Effector CD8-positive, alpha-beta T cell (primary cell): ENCODE results near the gene COL27A1.

Experiments
- DNase-seq: peaks from one replicate; lab custom pipeline; 2025; lab: John Stamatoyannopoulos, UW

COL27A1 gene

DNA sequence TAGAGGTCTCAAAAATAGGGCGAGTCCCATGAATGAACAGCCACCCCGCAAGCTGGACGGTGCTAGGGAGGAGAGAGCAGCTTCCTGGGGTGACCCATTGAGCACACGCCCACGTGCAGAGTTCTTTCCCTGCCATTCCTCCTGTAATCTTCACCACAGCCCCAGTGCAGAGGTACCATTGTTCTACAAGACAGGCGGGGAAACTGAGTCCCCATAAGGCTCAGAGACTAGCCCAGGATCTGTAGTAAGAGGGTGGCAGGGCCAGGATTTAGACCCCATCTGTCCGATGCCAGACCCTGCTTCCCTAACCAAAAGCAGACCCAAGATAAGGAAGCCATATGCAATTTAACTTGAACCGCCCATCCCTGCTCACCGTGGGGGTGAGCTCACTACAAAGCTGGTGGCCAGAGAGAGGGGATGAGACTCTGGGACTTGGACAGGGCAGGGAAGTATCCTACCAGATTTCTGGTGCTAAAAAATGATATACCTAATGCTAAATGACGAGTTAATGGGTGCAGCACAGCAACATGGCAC is 130.9 kb downstream of the COL27A1 start:
- DNase-seq, result no peak

DNA sequence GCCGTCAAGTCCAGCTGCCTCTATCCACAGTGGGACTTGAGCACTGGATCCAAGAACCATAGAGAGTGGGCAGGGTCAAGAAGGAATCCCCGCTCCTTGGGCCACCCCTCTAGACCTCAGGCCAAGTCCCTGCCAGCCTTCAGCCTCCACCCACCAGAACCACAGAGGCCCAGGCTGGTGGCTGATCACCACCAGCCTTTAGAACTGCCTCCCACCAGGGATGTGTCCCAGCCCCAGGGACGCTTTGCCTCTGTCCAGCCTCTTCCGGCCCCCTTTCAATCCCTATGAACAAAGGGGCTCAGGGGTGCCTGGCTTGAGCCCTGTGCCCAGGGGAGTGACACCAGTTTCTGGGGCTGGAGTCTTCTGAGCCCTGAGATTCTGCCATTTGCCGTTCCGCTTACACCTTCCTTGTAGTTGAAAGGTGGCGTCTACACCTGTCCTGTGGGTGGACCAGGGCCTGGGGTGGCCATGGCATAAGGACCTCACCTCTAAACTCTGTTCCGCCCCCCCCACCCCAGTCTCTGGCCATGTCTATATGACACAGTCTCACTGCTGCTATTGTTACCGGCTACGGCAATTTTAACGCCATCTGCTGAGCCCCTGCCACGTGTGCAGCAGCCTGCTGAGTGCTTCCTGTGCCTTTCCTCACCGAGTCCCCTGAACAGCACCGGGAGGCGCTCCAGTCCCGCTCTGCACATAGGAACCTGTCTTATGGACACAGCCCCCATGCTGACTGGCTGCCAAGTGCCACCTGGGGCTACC is 131.8 kb downstream of the COL27A1 start:
- DNase-seq, result no peak

DNA sequence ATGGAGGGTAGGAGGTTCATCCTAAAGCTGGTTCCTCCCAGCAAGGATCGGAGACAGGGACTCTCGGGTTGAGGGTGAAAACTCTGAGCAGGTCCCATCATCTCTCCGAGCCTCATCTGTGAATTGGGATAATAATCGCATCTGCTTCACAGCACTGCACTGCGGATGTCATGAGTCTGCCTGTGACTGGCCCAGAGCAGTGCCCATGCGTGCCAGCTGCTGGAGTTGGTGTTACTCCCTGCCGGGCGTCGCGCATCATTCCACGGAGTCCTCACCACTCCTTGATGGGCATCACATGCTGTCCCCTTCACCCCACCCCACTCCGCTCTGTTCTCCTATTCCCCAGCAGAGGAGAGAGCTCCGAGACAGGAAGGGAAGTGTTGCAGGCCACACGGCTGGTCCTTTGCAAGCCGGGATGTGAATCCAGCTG is 132.4 kb downstream of the COL27A1 start:
- no peak for DNase-seq

DNA sequence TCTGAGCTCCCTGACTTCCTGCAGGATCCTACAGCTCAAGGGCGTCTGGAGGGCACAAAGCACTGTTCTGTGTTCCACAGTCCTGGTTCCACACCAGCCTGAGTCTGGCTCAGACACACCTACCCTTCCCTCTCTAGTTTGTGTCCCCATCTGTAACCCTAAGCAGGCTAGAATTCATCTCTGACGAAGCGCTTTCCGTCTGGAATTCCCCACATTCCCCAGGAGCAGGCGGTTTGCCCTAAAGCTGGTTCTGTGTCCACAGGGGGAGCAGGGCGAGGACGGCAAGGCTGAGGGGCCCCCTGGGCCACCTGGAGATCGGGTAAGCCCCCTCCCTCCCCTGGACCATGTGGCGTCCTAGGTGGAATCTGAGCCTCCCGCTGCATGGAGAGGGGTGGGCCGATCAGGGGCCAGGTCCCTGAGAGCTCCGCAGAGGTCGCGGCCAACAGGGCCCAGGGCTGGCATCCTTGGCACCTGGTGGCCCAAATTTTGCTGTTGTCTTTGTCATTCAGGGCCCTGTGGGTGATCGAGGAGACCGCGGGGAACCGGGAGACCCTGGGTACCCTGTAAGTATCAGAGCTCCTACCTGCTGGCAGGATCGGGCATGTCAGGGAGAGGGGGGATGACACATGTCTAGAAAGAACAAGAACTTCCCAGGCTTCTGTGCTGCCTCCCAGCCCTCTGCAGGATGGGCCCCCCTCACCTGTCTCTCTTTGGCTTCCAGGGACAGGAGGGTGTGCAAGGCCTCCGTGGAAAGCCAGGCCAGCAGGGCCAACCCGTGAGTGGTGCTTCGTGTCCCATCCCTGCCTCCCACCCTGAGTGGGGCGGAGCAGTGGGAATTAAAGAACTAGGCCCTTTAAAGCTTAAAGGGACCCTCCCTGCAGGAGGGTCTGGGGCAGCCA is 133.1 kb downstream of the COL27A1 start:
- DNase-seq, result no peak

DNA sequence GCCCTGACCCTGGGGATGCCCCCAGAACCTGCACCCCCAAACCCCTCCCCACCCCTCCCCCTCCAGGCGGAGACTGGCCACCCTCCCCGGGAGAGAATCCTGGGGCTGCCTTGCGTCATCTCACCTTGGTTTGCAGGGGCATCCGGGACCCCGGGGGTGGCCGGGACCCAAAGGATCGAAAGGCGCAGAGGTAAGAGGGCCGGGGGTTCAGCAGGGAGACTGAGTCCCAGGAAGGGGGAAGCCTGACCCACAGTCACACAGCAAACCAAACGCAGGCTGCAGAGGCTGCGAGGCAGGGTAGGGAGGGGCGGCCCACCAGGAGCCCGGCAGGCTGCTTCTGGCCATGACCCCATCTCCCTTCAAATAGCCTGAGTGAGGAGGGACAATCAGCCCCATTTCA is 133.8 kb downstream of the COL27A1 start:
- no peak for DNase-seq

DNA sequence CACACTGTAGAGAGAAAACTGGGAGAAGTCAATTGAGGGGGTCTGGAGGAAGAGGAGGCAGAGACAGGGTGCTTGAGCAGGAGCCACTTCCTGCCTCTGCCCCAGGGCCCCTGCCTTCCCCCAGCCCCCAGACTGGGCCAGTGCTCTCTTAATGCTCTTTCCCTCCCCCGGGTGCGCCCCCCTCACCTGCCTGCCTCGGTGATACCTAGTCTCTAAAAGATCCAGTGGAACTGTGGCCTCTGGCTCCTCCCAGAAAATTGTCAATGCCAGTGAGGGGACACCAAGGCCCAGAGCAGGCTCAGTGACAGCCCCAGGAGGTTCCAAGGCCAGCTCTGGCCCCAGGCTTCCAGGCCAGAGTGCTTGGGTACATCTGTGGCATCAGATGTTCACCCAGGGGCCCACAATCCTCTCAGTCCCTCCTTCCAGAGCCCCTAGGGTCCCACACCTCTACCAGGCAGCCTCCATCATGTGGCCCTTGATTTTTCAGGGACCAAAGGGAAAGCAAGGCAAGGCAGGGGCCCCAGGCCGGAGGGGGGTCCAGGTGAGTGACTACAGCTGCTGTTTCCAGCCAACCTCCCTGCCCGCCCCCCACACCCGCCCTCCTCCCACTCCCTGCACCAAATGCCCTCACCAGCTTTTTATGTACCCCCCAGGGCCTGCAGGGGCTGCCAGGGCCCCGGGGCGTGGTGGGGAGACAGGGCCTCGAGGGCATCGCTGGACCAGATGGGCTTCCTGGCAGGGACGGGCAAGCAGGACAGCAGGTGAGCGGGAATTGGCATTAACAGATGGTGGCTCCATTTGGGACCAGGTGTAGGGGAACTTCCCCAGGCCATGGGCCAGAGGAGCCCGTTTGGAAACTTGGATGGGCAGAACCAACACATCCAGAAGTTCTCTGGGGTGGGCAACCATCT is 134.5 kb downstream of the COL27A1 start:
- no peak for DNase-seq

DNA sequence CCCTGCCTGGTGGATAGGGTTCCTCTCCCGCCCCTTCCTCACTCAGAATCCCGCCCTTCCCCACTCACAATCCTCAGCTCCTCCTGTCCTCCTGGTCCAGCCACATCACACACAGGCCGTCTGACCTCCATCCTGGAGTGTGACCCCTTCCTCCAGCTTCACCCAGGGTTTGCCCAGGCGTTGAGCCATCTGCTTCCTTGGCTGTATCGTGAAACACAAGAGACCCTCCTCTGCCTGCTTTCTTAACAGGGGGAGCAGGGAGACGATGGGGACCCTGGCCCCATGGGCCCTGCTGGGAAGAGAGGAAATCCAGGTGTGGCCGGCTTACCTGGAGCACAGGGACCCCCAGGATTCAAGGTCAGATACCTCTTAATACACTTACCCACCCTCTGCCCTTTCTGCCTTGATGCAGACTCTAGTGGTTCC is 135.2 kb downstream of the COL27A1 start:
- DNase-seq, result no peak

DNA sequence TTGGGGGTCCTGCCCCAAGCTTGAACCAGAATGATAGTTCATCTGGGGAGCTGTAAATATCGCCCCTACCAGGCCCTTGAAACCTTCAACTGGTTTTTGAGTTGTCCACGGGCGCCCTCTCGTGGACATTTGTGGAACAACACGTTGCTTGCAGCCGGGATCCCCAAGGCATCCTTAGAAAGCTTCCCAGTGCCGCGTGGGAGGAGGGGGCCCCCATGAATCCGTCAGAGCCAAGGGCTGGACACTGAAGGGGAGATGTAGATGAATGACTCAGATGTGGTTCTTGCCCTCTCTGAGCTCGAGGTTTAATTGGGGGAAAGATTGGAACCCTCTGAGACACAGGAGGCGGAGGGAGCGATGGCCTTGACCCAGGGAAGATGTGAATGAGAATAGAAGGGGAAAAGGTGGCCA is 135.7 kb downstream of the COL27A1 start:
- peak; percentile 64 for DNase-seq

DNA sequence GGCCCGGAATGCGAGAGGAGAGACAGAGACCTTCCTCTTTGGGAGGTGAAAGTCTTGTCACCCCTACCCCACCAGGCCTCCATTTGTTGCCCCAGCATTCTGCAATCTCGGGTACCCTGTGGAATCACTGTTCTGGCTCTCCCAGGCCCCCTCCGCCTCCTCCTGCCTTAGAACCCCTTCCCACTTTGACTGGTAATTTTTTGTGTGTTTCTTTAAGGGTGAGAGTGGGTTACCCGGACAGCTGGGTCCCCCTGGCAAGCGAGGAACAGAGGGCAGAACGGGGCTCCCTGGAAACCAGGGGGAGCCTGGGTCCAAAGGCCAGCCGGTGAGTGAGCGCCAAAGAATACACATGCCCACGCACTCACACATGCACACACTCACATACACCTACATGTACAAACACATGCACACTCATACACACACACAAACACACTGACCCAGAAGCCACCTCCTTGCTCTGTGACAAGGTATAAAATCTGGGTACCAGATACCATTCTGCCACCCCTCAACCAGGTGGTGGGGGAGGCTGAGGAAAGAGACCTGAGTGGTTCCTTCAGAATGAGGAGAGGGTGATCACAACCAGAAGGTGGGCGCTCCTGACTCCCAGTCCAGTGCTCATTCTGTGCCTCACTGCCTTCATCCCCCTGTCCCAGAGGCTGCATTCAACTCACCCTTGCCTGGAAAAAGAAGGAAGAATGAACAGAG is 136.7 kb downstream of the COL27A1 start:
- DNase-seq, result no peak

DNA sequence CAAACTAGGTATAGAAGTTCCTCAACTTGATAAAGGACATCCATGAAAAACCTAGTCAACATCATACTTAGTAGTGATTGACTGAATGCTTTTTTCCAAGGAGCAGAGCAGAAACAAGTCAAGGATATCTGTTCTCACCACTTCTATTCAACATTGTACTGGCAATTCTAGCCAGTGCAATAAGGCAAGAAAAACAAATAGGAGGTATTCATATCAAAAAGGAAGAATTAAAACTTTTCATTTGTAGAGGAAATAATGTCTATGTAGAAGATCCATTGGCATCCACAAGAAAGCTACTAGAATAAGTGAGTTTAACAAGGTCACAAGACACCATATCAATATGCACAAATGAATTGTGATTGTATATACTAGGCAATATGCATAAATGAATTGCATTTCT is 139.3 kb downstream of the COL27A1 start:
- DNase-seq, result no peak

DNA sequence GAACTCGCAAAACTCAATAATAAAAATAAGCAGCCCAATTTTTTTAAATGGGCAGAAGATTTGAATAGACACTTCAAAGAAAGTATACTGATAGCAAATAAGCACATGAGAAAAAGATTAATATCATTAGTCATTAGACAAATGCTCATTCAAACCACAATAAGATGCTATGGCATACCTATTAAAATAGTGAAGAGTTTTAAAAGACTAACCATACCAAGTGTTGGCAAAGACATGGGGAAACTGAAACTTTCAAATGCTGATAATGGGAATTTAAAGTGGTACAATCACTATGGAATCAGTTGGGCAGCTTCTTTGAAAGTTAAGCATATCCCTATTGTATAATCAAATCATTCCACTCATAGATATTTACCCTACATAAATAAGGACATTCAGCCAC is 141.0 kb downstream of the COL27A1 start:
- no peak for DNase-seq

DNA sequence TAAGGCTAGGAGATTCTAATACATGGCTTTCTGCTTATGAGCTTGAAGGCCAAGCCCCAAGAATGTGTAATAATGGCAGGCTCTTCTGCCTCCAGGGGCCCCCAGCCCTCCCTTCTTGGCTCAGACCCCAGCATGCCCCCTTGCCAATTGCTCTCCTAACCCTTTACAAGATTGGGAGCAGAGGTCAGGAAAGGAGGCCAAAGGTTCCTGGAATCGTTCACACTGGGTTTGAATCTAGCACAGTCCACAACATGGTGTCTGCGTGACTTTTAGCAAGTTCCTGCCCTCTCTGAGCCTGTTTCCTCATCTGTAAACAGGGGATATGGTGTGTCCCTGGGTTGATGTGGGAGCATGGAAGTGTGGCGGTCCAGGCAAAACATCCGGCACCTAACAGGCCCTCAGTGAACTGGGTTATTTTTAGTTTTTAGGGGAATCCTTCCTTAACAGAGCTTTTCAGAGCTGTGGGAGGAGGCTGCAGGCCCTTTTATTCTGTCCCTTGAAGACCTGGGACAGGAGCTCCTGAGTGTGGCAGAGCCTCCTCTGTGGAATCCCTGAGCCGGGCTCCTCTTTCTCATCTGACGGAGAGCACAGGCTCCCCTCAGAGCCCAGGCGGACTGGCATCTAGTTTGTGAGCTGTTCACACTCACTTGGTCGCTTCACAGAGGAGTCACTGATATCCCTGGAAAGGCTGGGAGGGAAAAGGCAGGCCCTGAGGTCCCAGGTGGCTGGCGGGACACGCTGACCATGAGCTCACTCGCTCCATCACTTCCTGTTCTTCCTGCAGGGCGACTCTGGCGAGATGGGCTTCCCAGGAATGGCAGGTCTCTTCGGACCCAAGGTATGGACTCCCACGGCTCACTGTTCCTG is 144.2 kb downstream of the COL27A1 start:
- DNase-seq, result no peak

DNA sequence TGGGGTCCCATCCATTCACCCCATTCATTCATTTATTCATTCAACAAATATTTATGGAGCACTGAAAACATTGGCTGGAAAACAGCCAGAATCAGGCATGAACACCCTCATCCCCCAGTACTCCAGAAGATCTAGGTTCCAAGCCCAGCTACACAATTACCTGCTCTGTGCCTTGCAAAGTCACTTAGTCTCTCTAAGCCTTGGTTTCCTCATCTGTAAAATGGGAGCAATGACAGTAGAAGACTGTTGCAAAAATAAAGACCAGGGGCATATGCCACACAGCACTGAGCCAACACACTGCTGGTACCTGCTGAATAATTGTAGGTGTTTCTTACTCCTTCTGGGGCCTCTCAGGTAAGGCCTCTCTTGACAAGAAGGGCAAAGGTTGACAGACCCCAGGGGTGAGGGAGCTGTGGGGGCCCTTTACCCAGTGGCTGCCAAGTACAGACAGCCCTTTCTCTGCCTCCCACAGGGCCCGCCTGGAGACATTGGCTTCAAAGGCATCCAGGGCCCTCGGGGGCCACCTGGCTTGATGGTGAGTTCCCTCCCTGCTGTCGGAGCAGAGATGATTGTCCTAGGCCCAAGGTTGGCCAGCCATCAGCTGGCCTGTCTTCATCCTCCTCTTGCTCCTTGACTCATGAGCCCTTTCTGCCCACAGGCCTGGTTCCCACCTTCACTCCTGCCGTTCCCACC is 145.0 kb downstream of the COL27A1 start:
- no peak for DNase-seq

DNA sequence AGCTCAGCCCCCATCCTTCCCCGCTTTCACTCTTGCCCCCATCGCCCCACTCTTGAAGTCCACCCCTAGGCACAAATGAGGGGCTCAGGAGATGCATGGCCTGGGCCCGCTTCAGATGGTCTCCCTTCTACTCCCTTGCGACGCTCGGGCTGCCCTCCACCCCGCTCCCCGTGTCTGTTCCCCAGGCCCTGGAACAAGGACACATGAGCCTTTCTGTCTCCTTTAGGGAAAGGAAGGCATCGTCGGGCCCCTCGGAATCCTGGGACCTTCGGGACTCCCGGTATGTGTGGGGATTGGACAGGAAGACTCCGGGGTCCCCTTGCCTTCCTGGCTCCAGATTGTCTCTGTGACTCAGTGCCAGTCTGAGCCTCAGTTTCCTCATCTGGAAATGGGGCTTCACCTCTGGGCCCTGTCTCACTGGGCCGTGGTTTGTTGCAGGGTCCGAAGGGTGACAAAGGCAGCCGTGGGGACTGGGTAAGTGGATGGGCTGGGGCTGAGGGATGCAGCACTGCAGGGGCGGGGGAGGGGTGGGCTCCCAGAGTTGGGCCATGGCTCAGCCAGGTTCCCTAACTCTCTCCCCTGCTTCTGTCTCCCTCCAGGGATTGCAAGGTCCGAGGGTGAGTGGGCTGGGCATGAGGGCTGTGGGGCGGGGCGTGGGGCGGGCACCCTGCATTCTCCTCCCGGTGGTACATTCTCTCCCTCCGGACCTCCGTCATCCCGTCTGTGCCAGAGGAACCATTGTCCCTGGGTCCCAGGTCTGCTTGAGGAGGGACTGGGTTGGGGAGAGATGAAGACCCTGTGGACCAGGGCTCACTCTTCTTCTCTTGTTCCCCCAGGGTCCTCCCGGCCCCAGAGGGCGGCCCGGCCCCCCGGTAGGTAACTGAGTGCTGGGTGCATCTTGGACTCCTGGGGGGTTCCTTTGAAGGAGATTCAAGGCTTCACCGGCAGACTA is 145.8 kb downstream of the COL27A1 start:
- no peak for DNase-seq

DNA sequence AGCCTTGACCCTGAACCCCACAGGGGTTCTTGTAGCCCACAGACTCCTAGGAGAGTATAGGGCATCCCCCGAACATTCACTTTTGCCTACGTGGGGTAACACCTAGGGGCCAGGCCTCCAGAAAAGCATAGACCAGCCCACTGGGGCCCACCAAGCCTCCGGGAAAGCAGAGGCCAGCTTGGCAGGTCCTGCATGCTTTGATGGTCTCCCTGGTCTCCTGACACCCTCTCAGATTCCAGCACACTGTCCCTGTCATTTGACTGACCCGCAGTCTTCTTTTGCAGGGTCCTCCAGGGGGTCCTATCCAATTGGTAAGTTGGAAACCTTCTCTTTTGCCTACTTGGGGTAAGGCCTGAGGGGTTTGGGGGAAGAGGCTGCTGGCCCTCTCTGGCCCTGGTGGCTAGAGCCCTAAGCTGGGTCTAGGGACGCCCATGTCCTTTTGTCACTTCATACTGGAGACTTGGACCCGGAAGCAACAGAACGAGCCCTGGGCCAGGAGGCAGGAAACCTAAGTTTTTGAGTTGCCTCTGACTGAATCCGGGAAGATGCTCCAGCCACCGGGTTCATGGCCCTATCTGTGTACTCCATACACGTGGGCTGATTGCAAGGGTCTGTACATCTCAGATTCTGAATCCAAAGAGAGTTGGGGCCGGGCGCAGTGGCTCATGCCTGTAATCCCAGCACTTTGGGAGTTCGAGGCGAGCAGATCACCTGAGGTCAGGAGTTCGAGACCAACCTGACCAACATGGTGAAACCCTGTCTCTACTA is 146.6 kb downstream of the COL27A1 start:
- no peak for DNase-seq

DNA sequence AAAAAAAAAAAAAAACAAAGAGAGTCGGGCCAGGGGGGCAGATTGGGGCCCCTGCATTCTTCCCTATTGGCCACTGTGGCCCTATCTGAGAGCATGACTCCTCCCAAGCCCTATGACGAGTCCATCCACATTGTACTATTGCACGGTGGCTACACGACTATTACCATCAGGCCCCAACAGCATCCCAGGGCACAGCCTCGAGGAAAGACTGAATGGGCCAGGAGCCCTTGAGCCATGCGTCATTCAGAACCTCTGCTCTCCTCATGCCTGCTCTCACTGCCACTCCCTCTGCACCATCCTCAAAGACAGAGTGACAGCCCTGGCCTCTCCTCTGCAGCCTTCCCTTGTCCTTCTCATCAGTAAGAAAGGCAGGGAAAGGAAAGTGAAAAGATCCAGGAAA is 147.4 kb downstream of the COL27A1 start:
- DNase-seq, result no peak

DNA sequence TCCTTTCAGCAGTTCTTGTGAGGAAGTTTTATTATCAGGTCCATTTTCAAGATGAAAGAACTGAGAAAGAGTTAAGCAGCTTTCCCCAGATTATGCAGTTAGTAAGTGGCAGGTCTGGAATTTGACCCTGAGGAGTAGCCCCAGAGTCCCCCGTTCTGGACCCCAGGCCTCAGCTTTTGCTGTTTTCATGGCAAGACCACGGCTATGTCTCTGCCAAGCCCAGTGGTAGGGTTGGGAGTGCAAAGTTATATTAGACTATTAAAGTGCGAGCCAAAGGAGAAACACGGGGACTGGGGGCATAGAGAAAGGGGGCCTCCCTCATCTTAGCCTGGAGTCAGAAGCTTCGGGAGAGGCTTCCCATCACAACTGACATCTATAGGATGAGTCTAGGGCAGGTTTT is 148.2 kb downstream of the COL27A1 start:
- no peak for DNase-seq

DNA sequence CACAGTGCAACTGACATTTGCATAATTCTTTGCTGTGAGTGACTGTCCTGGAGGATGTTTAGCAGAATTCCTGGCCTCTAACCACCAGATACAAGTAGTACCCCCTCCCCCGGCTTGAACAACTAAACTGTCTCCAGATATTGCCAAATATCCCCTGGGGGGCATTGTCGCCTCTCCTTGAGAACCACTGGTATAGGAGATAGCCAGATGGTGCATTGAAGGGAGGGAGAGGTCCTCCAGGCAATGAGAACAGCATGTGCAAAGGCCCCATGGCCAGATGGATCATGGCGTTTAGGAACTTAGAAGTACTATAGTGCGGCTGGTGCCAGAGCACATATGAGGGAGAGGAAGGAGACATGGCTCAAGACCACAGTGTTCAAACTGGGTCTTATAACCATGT is 148.6 kb downstream of the COL27A1 start:
- DNase-seq, result no peak
